Stomach (tissue), 9 donors: ENCODE measurements around the gene BANF2. TPM values are rescaled to one million over a fixed set of nuclear protein-coding genes. Genes with fewer than 3 reads are reported as not detected.

Source experiments
- DNase-seq, 2 donors: peaks; one replicate each; pipeline versions ENCODE4 v3.0.0 to v3.0.0-alpha.2; 2013 to 2019
- H3K27ac ChIP-seq, 5 donors: fragments of 200-600 bp in 4 of 5; sonication (generic) in 4 of 5; one replicate each; pipeline ENCODE4 v1.5.1; 2013 to 2019; ENCODE audit warnings: mild to moderate bottlenecking in 1 of 5, moderate library complexity in 1 of 5
- H3K27me3 ChIP-seq, 3 donors: fragments of 200-600 bp; sonication (generic); one replicate each; pipeline ENCODE4 v1.5.1; 2017 to 2019; ENCODE audit warnings: mixed run types in 1 of 3
- H3K36me3 ChIP-seq, 4 donors: fragments of 200-600 bp; sonication (generic); 1 replicate in 3 of 4; 2 replicates in 1 of 4; pipeline ENCODE4 v1.5.1; 2016 to 2019
- H3K4me1 ChIP-seq, 4 donors: fragments of 200-600 bp; sonication (generic); one replicate each; pipeline ENCODE4 v1.5.1; 2016 to 2019
- H3K4me3 ChIP-seq, 4 donors: fragments of 200-600 bp; sonication (generic) in 3 of 4; one replicate each; pipeline ENCODE4 v1.5.1; 2016 to 2019; ENCODE audit warnings: mild to moderate bottlenecking in 1 of 4
- H3K9me3 ChIP-seq, 4 donors: fragments of 200-600 bp; sonication (generic); one replicate each; pipeline ENCODE4 v1.5.1; 2016 to 2019
- CTCF ChIP-seq, 7 experiments: fragments of 450-650 bp in 4 of 7; fragments of 200-600 bp in 3 of 7; sonication (generic) in 3 of 7; IDR thresholded peaks; one replicate each; pipeline ENCODE4 v1.5.1; 2016 to 2019; ENCODE audit warnings: antibody characterized with exemption in 7 of 7, control low read depth in 2 of 7, mild to moderate bottlenecking in 1 of 7
- EP300 ChIP-seq: sonication (generic); formaldehyde crosslinking; IDR thresholded peaks from one replicate; pipeline ENCODE4 v1.6.1; 2017; ENCODE audit warnings: antibody characterized with exemption
- POLR2A ChIP-seq, 4 donors: fragments of 450-650 bp; IDR thresholded peaks; one replicate each; pipeline ENCODE4 v1.6.1; 2016; ENCODE audit warnings: antibody characterized with exemption in 4 of 4, control low read depth in 2 of 4, mild to moderate bottlenecking in 1 of 4, moderate library complexity in 1 of 4
- POLR2AphosphoS5 ChIP-seq, 3 donors: sonication (generic); formaldehyde crosslinking; IDR thresholded peaks; one replicate each; pipeline ENCODE4 v1.6.1; 2016; ENCODE audit warnings: antibody characterized with exemption in 3 of 3
- WGBS, 5 donors: extraction: QIAGEN DNeasy Blood & Tissue Kit in 3 of 5; methylation state at CpG; one replicate each; pipeline versions ENCODE4 v1.1.5 to v1.1.7; 2013 to 2018; 5-methylcytosine and 5-hydroxymethylcytosine counted together
- intact Hi-C: fragments of 100-400 bp; cut with DNase I; formaldehyde crosslinking; loops from one replicate; pipeline ENCODE4 v1.15.1; 2023; ENCODE audit warnings: low total_unique reads
- polyA plus RNA-seq, 3 donors: library from polyadenylated mRNA; stranded (reverse); fragments of 200-250 nt; gene quantifications; one replicate each; pipeline ENCODE4 v1.2.3, GENCODE V29; 2013
- total RNA-seq, 5 donors: library from RNA; depleted of rRNA; stranded (reverse); fragments of >200 nt; gene quantifications; one replicate each; pipeline versions ENCODE4 v1.1.0 to v1.2.3, GENCODE V29; 2014 to 2016
- donor health status: healthy with polysubstance abuse.
- donor health status: Bipolar disorder and iron deficiency.
- donor health status: healthy.

The BANF2 gene
- total and polyA plus RNA-seq, 8 donors = not detected

- Histone ChIP-seq H3K27me3 (no peaks in the 10 kb centered on the region), H3K4me3 (no peak overlapping the region), H3K4me1 (peaks cover 0 to 11% (median 3%) of the 10 kb centered on the region in 4 donors), H3K9me3 (no peaks in the 10 kb centered on the region), H3K27ac (no peak overlapping the region), H3K36me3 (no peaks in the 10 kb centered on the region)
- intact Hi-C loops = no loop called here
- 56 to 92% (median 72%) methylated on average over 3 of the region's 3 CpGs for WGBS, 5 donors
- DNase-seq = no peak
- TF ChIP-seq CTCF (IDR thresholded peaks at IDR 0.05) (no peak), POLR2AphosphoS5 (IDR thresholded peaks at IDR 0.05) (no peak), POLR2A (IDR thresholded peaks at IDR 0.05) (no peak), EP300 (no peak)
These were observed 83.0 kb downstream of the BANF2 start for GRCh38 chr20:17782768-17783167.

- H3K4me3 ChIP-seq = no peak overlapping the region
- 67 to 78% (median 73%) methylated on average over 6 of the region's 6 CpGs for WGBS, 5 donors
- H3K27ac ChIP-seq = no peak overlapping the region
These were observed 83.9 kb downstream of the BANF2 start for GRCh38 chr20:17783671-17784070.

DNA sequence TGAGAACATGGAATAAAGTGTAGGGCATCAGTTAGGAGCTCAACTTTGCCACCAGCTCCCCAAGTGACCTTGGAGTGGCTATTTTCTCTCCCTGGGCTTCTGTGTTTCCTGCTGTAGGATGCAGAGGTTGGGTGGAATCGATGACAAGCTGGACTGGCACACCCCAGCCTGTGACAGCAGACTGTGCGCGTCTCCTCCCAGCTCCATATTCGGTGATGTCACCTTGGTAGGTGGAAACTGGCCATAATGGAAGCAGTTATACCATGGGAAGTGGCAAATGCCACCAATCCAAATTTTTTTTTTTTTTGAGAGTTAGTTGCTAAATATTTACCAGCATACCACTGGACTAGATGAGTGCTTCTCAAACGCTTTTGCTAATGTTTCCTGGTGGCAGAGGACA lies 85.2 kb downstream of the BANF2 start:
- no peaks in the 10 kb centered on the region for H3K9me3 ChIP-seq
- intact Hi-C loops = no loop called here
- no peaks in the 10 kb centered on the region for H3K27me3 ChIP-seq
- TF ChIP-seq POLR2AphosphoS5 (IDR thresholded peaks at IDR 0.05) = no peak
- no peak for TF ChIP-seq CTCF (IDR thresholded peaks at IDR 0.05)
- TF ChIP-seq EP300 = no peak
- TF ChIP-seq POLR2A (IDR thresholded peaks at IDR 0.05) = no peak
- H3K4me1 ChIP-seq = peaks cover 0 to 11% (median 3%) of the 10 kb centered on the region in 4 donors
- H3K4me3 ChIP-seq = no peak overlapping the region
- 83 to 91% (median 87%) methylated on average over 5 of the region's 5 CpGs for WGBS, 5 donors
- no peak for DNase-seq
- H3K36me3 ChIP-seq = no peaks in the 10 kb centered on the region
- H3K27ac ChIP-seq = no peak overlapping the region

More at GRCh38 chr20:17783671-17784070, 83.9 kb downstream of the BANF2 start:
- Histone ChIP-seq H3K27me3 (no peaks in the 10 kb centered on the region), H3K4me1 (peaks cover 0 to 11% (median 3%) of the 10 kb centered on the region in 4 donors), H3K9me3 (no peaks in the 10 kb centered on the region), H3K36me3 (no peaks in the 10 kb centered on the region)
- DNase-seq = no peak
- intact Hi-C loops = no loop called here
- no peak for TF ChIP-seq CTCF (IDR thresholded peaks at IDR 0.05)
- TF ChIP-seq POLR2AphosphoS5 (IDR thresholded peaks at IDR 0.05) = no peak
- TF ChIP-seq EP300 = no peak
- TF ChIP-seq POLR2A (IDR thresholded peaks at IDR 0.05) = no peak

Other genes starting within 250 kb of the BANF2 start
- gene BFSP1, start 168.6 kb upstream of the BANF2 start, total RNA-seq = 1 to 10 TPM in 3 of 5 donors, not detected in 2; 1.7 to 7.1 (median 3.2) TPM
- gene BFSP1, start 168.6 kb upstream of the BANF2 start, polyA plus RNA-seq = 1 to 10 TPM in 1 of 3 donors, under 1 TPM in 1, not detected in 1; 0.70 to 1.2 TPM
- gene DSTN, start 129.9 kb upstream of the BANF2 start, total RNA-seq = 1,000 to 10,000 TPM in 1 of 5 donors, 100 to 1,000 TPM in 4; 334 to 1,254 (median 555) TPM
- gene DSTN, start 129.9 kb upstream of the BANF2 start, polyA plus RNA-seq = 100 to 1,000 TPM; 464 to 624 (median 598) TPM
- 100 to 1,000 TPM; 125 to 456 (median 251) TPM for gene RRBP1, start 17.7 kb upstream of the BANF2 start, total RNA-seq
- gene RRBP1, start 17.7 kb upstream of the BANF2 start, polyA plus RNA-seq = 10 to 100 TPM; 34.4 to 79.6 (median 74.6) TPM